K562 (cell line): Measurements from ENCODE around the gene RIOK3. TPM values are rescaled to one million over a fixed set of nuclear protein-coding genes. Genes with fewer than 3 reads are reported as not detected.

ENCODE experiments used
- ARHGAP35 ChIP-seq: fragments of 450-650 bp; IDR thresholded peaks from 2 replicates; pipeline ENCODE4 v1.6.1; 2018; ENCODE audit not compliant: partially characterized antibody
- CREB1 ChIP-seq, 2 experiments: sonication (generic) in 1 of 2; formaldehyde crosslinking in 1 of 2; IDR thresholded peaks; 2 replicates each; pipeline versions ENCODE4 v1.6.1 to v1.8.0; 2012 to 2022; ENCODE audit warnings: inconsistent platforms in 1 of 2, mild to moderate bottlenecking in 1 of 2, missing genetic modification reagents in 1 of 2, moderate library complexity in 1 of 2
- DIDO1 ChIP-seq: fragments of 450-650 bp; IDR thresholded peaks from 2 replicates; pipeline ENCODE4 v1.6.1; 2016; ENCODE audit warnings: low read depth, missing biosample characterization, missing genetic modification characterization
- PYGO2 ChIP-seq: fragments of 450-650 bp; IDR thresholded peaks from 2 replicates; pipeline ENCODE4 v1.6.1; 2016; ENCODE audit warnings: mild to moderate bottlenecking, missing genetic modification characterization, moderate library complexity, missing compliant biosample characterization
- UBTF ChIP-seq, 2 experiments: IDR thresholded peaks; 2 replicates each; pipeline ENCODE4 v1.6.1; 2012; ENCODE audit warnings: improper control_type of control experiment in 2 of 2, low read depth in 2 of 2, low read length in 2 of 2, borderline replicate concordance in 1 of 2
- ZFP30 ChIP-seq: fragments of 250-450 bp; sonication (Bioruptor Pico); IDR thresholded peaks from 2 replicates; pipeline ENCODE4 v1.8.0; 2022; ENCODE audit warnings: moderate library complexity, mild to moderate bottlenecking, inconsistent platforms, borderline replicate concordance
- ZNF253 ChIP-seq: fragments of 250-450 bp; sonication (Bioruptor Pico); conservative IDR thresholded peaks from 2 replicates; pipeline ENCODE4 v1.6.1; 2021; ENCODE audit warnings: mild to moderate bottlenecking
- ZNF408 ChIP-seq: fragments of 250-450 bp; sonication (Bioruptor Pico); IDR thresholded peaks from 2 replicates; pipeline ENCODE4 v1.4.0; 2020; ENCODE audit warnings: low read depth, mild to moderate bottlenecking, moderate library complexity
- polyA plus RNA-seq, 8 experiments: library from polyadenylated mRNA; depleted of rRNA in 4 of 8; stranded (reverse) in 5 of 8; unstranded in 3 of 8; fragments of >200 nt; fragmentation: Nextera tagmentation in 2 of 8; fragmentation: Illumina TruSeq in 1 of 8; extraction: Ambion mirVana in 2 of 8; extraction: Trizol in 1 of 8; gene quantifications; 2 replicates each; pipeline versions ENCODE4 v1.2.1 to v1.2.3, GENCODE V29; 2011 to 2014; ENCODE audit warnings: inconsistent platforms in 1 of 8, missing spikeins in 1 of 8
- total RNA-seq, 7 experiments: library from RNA; depleted of rRNA in 6 of 7; stranded (reverse); fragments of >200 nt in 6 of 7; fragmentation: Illumina TruSeq in 2 of 7; extraction: Trizol in 2 of 7; gene quantifications; 2 replicates each; pipeline versions ENCODE4 v1.2.1 to v1.2.3, GENCODE V29; 2011 to 2021; ENCODE audit warnings: low replicate concordance in 1 of 7
- TF ChIP-seq, protein P1 (sequence below), 2 experiments: fragments of 450-650 bp in 1 of 2; sonication (generic) in 1 of 2; formaldehyde crosslinking in 1 of 2; IDR thresholded peaks; 2 replicates each; pipeline versions ENCODE4 v1.7.1 to v1.9.0; 2016 to 2022; ENCODE audit warnings: inconsistent platforms in 1 of 2, mild to moderate bottlenecking in 1 of 2, missing genetic modification reagents in 1 of 2
- TF ChIP-seq, protein P2 (sequence below): IDR thresholded peaks from 2 replicates; pipeline ENCODE4 v1.6.1; 2011; ENCODE audit not compliant: insufficient read length; ENCODE audit errors: extremely low read depth
- TF ChIP-seq, protein P3 (sequence below): fragments of 250-450 bp; sonication (Bioruptor Pico); IDR thresholded peaks from 2 replicates; pipeline ENCODE4 v1.8.0; 2021; ENCODE audit warnings: moderate library complexity, mild to moderate bottlenecking, inconsistent platforms

Gene RIOK3
- total and polyA plus RNA-seq, 9 of the 15 experiments (the other 6 are each of a cell fraction or from before 2014, with no cell fraction given) = 21.4 to 89.5 (median 62.9) TPM

GRCh38 chr18:23515911-23516546 is 62.9 kb downstream of the RIOK3 start (continued):
- TF ChIP-seq, protein P1, sequence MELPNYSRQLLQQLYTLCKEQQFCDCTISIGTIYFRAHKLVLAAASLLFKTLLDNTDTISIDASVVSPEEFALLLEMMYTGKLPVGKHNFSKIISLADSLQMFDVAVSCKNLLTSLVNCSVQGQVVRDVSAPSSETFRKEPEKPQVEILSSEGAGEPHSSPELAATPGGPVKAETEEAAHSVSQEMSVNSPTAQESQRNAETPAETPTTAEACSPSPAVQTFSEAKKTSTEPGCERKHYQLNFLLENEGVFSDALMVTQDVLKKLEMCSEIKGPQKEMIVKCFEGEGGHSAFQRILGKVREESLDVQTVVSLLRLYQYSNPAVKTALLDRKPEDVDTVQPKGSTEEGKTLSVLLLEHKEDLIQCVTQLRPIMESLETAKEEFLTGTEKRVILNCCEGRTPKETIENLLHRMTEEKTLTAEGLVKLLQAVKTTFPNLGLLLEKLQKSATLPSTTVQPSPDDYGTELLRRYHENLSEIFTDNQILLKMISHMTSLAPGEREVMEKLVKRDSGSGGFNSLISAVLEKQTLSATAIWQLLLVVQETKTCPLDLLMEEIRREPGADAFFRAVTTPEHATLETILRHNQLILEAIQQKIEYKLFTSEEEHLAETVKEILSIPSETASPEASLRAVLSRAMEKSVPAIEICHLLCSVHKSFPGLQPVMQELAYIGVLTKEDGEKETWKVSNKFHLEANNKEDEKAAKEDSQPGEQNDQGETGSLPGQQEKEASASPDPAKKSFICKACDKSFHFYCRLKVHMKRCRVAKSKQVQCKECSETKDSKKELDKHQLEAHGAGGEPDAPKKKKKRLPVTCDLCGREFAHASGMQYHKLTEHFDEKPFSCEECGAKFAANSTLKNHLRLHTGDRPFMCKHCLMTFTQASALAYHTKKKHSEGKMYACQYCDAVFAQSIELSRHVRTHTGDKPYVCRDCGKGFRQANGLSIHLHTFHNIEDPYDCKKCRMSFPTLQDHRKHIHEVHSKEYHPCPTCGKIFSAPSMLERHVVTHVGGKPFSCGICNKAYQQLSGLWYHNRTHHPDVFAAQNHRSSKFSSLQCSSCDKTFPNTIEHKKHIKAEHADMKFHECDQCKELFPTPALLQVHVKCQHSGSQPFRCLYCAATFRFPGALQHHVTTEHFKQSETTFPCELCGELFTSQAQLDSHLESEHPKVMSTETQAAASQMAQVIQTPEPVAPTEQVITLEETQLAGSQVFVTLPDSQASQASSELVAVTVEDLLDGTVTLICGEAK (IDR thresholded peaks at IDR 0.05) = no peak
- TF ChIP-seq, protein P1 (CRISPR knock-in tag; IDR thresholded peaks at IDR 0.05) = no peak
- TF ChIP-seq ARHGAP35 (no peak), PYGO2 (tag) (no peak), UBTF (IDR thresholded peaks at IDR 0.05; ENCODE audit: borderline replicate concordance in 1 of 2, low read depth in 2 of 2, low read length in 2 of 2) (0 out of 4 replicates have a peak, but pooled peaks of 1 of the 2 experiments have one; percentile 29), ZNF253 (no peak), ZFP30 (CRISPR knock-in tag) (no peak), DIDO1 (no peak), CREB1 (IDR thresholded peaks at IDR 0.05) (no peak), CREB1 (CRISPR knock-in tag; IDR thresholded peaks at IDR 0.05) (peak; percentile 53; the same call in 1 of the 2 replicates), ZNF408 (no peak)
- TF ChIP-seq, protein P2, sequence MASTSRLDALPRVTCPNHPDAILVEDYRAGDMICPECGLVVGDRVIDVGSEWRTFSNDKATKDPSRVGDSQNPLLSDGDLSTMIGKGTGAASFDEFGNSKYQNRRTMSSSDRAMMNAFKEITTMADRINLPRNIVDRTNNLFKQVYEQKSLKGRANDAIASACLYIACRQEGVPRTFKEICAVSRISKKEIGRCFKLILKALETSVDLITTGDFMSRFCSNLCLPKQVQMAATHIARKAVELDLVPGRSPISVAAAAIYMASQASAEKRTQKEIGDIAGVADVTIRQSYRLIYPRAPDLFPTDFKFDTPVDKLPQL = no peak
- TF ChIP-seq, protein P3, sequence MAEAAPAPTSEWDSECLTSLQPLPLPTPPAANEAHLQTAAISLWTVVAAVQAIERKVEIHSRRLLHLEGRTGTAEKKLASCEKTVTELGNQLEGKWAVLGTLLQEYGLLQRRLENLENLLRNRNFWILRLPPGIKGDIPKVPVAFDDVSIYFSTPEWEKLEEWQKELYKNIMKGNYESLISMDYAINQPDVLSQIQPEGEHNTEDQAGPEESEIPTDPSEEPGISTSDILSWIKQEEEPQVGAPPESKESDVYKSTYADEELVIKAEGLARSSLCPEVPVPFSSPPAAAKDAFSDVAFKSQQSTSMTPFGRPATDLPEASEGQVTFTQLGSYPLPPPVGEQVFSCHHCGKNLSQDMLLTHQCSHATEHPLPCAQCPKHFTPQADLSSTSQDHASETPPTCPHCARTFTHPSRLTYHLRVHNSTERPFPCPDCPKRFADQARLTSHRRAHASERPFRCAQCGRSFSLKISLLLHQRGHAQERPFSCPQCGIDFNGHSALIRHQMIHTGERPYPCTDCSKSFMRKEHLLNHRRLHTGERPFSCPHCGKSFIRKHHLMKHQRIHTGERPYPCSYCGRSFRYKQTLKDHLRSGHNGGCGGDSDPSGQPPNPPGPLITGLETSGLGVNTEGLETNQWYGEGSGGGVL (CRISPR knock-in tag) = no peak
